Peyer's patch (tissue), 4 donors: ENCODE data around the gene AFG1L.
A peak's percentile ranks its signal among the peaks of the same experiment; 100 is the strongest.

Experiments
- CTCF ChIP-seq, 6 experiments: fragments of 450-650 bp in 4 of 6; fragments of 200-600 bp in 2 of 6; sonication (generic) in 1 of 6; IDR thresholded peaks; one replicate each; pipeline ENCODE4 v1.5.1; 2017 to 2019; ENCODE audit warnings: antibody characterized with exemption in 6 of 6, mild to moderate bottlenecking in 3 of 6, moderate library complexity in 1 of 6
- POLR2A ChIP-seq, 2 donors: fragments of 450-650 bp; IDR thresholded peaks; one replicate each; pipeline ENCODE4 v1.5.1; 2017; ENCODE audit warnings: antibody characterized with exemption in 2 of 2, mild to moderate bottlenecking in 2 of 2, moderate library complexity in 2 of 2

GRCh38 chr6:108518714-108519576, 224.1 kb downstream of the AFG1L start:
- peak in 3 of 6 experiments; percentile 17 to 33 (median 18) for TF ChIP-seq CTCF (IDR thresholded peaks at IDR 0.05)
- no peak for TF ChIP-seq POLR2A (IDR thresholded peaks at IDR 0.05)
